Measurements from ENCODE around the gene WDFY4. TPM values are rescaled to one million over a fixed set of nuclear protein-coding genes. Genes with fewer than 3 reads are reported as not detected.

The WDFY4 gene
- total and polyA plus RNA-seq, 2 donors (not counting 3 experiments of a cell fraction or from before 2014, with no cell fraction given), result 10.1 to 10.2 TPM

DNA sequence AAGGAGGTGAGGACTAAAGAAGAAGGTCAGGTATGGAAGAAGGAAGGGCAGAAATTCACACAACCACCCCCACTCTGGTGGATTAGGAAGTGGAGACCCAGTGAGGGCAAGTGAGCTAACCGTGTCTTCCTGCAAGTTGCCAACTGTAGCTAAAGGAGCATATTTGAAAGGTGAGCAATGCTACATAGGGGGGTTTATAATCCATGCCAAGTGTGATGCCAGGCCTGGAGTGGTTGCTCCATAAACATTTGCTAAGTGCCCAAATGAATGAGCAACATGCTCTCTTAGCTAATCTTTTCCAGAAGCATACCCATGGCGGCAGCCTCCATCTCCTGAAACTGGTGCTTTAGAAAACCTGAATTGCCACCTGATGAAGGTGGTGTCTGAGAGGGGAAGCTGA lies 133.4 kb downstream of the WDFY4 start:
- ChIA-PET CTCF (interaction anchor here (0.8 kb wide), 1 partner anchor 11 kb away, joined by 3 read pairs; no protein-coding TSS in a partner anchor), POLR2A (no interaction called here)
- dilution Hi-C loops (cut with MboI; ENCODE audit: extremely low pct_ligation_motif_present, low sequenced_read_pairs) (no loop called here), intact Hi-C loops (cut with micrococcal nuclease) (no loop called here)
- no TSS peak for BruUV-seq (replicated peaks)
- Histone ChIP-seq H3K9me1 (replicated peaks; ENCODE audit: control insufficient read depth, extremely low read depth, insufficient read depth, low read length) (no peaks in the 10 kb centered on the region), H2AFZ (ENCODE audit: low read depth, low read length) (no peak overlapping the region), H3K4me1 (ENCODE audit: control insufficient read depth, extremely low read depth, insufficient read depth, low read length) (no peaks in the 10 kb centered on the region), H3K4me2 (ENCODE audit: insufficient read depth, low read length) (no peak overlapping the region), H3K4me3 (replicated peaks in 1 of 3; ENCODE audit: insufficient read depth in 1 of 3, low read depth in 1 of 3, low read length in 3 of 3) (no peak overlapping the region), H4K20me1 (replicated peaks; ENCODE audit: control insufficient read depth, extremely low read depth, insufficient read depth, low read length) (no peaks in the 10 kb centered on the region), H3K9ac (replicated peaks; ENCODE audit: extremely low read depth, insufficient read depth, low read length) (no peak overlapping the region), H3K79me2 (ENCODE audit: control insufficient read depth, insufficient read depth, low read length) (no peaks in the 10 kb centered on the region), H3K27me3 (ENCODE audit: control insufficient read depth in 2 of 2, insufficient read depth in 2 of 2, low read length in 2 of 2) (no peaks in the 10 kb centered on the region), H3K36me3 (ENCODE audit: control insufficient read depth in 2 of 2, extremely low read depth in 1 of 2, insufficient read depth in 2 of 2, low read length in 2 of 2) (no peaks in the 10 kb centered on the region), H3K9me3 (replicated peaks; ENCODE audit: control insufficient read depth, insufficient read depth, low read length) (no peaks in the 10 kb centered on the region), H3K27ac (ENCODE audit: insufficient read depth, low read depth, low read length) (no peak overlapping the region)
- TF ChIP-seq MAX (IDR thresholded peaks at IDR 0.05; ENCODE audit: insufficient read depth, insufficient read length) (no peak), GATA2 (IDR thresholded peaks at IDR 0.05; ENCODE audit: insufficient read depth, insufficient read length, low read depth, low read length) (no peak), POLR2A (IDR thresholded peaks at IDR 0.05; ENCODE audit: low read depth, low read length) (no peak), EZH2 (IDR thresholded peaks at IDR 0.05; ENCODE audit: borderline replicate concordance, low read depth, low read length, severe bottlenecking) (no peak), FOS (IDR thresholded peaks at IDR 0.05; ENCODE audit: borderline replicate concordance, insufficient read depth, low read length) (no peak), POLR2AphosphoS5 (IDR thresholded peaks at IDR 0.05; ENCODE audit: insufficient read depth, low read depth, low read length) (no peak), JUN (IDR thresholded peaks at IDR 0.05; ENCODE audit: borderline replicate concordance, insufficient read depth, insufficient read length, low read depth) (no peak), CTCF (IDR thresholded peaks at IDR 0.05; ENCODE audit: extremely low read depth in 1 of 2, insufficient read depth in 1 of 2, low read depth in 1 of 2, low read length in 2 of 2) (no peak), MYC (IDR thresholded peaks at IDR 0.05; ENCODE audit: low read depth, low read length) (no peak)
- DNase-seq (ENCODE audit: low read depth, low spot score) (no peak), FAIRE-seq (no peak)
